ENCODE results near the gene CAMSAP2. TPM values are rescaled to one million over a fixed set of nuclear protein-coding genes. Genes with fewer than 3 reads are reported as not detected.

Gene CAMSAP2
- total and polyA plus RNA-seq, 2 of the 8 experiments (the other 6 are each of a cell fraction or from before 2014, with no cell fraction given): 4.2 to 27.6 TPM

DNA sequence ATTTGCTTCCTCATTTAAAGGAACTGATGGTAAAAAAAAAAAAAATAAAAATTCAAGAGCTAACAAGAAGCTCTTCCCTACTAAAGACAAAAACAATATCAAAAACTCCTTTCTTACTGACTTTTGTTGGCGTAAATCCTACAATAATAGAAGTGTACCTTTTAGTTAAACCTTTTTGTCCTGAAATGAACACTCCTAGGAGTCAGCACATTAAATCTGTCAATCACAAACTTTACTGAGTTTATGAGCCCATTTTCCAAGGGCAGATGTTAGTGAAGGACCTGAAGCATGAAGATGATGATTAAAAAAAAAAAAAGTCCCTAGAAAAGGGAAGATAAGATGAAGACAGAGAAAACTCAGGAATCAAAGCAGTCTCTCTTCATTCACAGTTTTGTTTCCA, 46.4 kb upstream of the CAMSAP2 start:
- Histone ChIP-seq H2BK120ac (replicated peaks; ENCODE audit: low read depth, low read length) (no peak overlapping the region), H3K36me3 (ENCODE audit: control insufficient read depth in 2 of 4, insufficient read depth in 4 of 4, low read length in 3 of 4) (no peaks in the 10 kb centered on the region), H3K18ac (ENCODE audit: extremely low read depth, low read length) (no peak overlapping the region), H2BK20ac (ENCODE audit: low read length) (no peak overlapping the region), H2BK15ac (ENCODE audit: low read length) (no peak overlapping the region), H4K20me1 (replicated peaks in 1 of 2; ENCODE audit: control insufficient read depth in 1 of 2, insufficient read depth in 2 of 2, low read length in 2 of 2) (no peaks in the 10 kb centered on the region), H3K9ac (replicated peaks in 1 of 4; ENCODE audit: extremely low read depth in 1 of 4, low read depth in 3 of 4, low read length in 3 of 4) (no peak overlapping the region), H3K23ac (ENCODE audit: insufficient read length) (no peak overlapping the region), H3K79me1 (ENCODE audit: low read depth, low read length) (no peaks in the 10 kb centered on the region), H3K4me1 (replicated peaks in 1 of 4; ENCODE audit: control insufficient read depth in 3 of 4, insufficient read depth in 4 of 4, low read length in 3 of 4) (peaks cover 0 to 3% (median 0%) of the 10 kb centered on the region in 4 experiments; a peak in 2 of 7 replicates), H3K23me2 (ENCODE audit: low read depth, low read length) (no peaks in the 10 kb centered on the region), H2AFZ (ENCODE audit: low read length) (no peak overlapping the region), H3K9me3 (ENCODE audit: insufficient read depth in 2 of 2, low read depth in 1 of 2, low read length in 1 of 2) (no peaks in the 10 kb centered on the region), H3K4ac (replicated peaks; ENCODE audit: insufficient read length, low read depth, low read length) (no peak overlapping the region), H4K91ac (replicated peaks; ENCODE audit: insufficient read length, low read length) (no peak overlapping the region), H2BK5ac (ENCODE audit: low read depth, low read length) (no peak overlapping the region), H3K4me3 (ENCODE audit: extremely low read depth in 1 of 4, insufficient read depth in 2 of 4, low read depth in 3 of 4, low read length in 4 of 4) (no peak overlapping the region), H4K8ac (ENCODE audit: extremely low read depth, insufficient read depth, low read length) (no peak overlapping the region), H3K56ac (replicated peaks; ENCODE audit: insufficient read length, low read depth, low read length) (no peak overlapping the region), H3K27ac (ENCODE audit: low read depth, low read length) (no peak overlapping the region), H2AK5ac (ENCODE audit: low read depth, low read length) (no peak overlapping the region), H3K79me2 (ENCODE audit: control insufficient read depth in 1 of 2, insufficient read depth in 2 of 2, low read length in 2 of 2) (no peaks in the 10 kb centered on the region), H3K14ac (ENCODE audit: insufficient read length) (no peak overlapping the region), H3K4me2 (ENCODE audit: insufficient read depth in 1 of 2, low read depth in 2 of 2, low read length in 2 of 2) (no peak overlapping the region), H3K27me3 (replicated peaks in 1 of 4; ENCODE audit: control insufficient read depth in 3 of 4, extremely low read depth in 1 of 4, insufficient read depth in 3 of 4, low read length in 3 of 4) (no peaks in the 10 kb centered on the region), H4K5ac (ENCODE audit: insufficient read length, low read depth, low read length) (no peak overlapping the region), H2BK12ac (ENCODE audit: low read depth, low read length) (no peak overlapping the region)
- FAIRE-seq (no peak), DNase-seq (ENCODE audit: low read depth in 1 of 2, low spot score in 2 of 2) (no peak)
- ChIA-PET POLR2A (ENCODE audit: partially characterized antibody) (no interaction called here), CTCF (ENCODE audit: partially characterized antibody) (interaction anchor here (1.5 kb wide), 1 partner anchor 199 kb away, joined by 3 read pairs; no protein-coding TSS in a partner anchor)
- TF ChIP-seq, protein P1, sequence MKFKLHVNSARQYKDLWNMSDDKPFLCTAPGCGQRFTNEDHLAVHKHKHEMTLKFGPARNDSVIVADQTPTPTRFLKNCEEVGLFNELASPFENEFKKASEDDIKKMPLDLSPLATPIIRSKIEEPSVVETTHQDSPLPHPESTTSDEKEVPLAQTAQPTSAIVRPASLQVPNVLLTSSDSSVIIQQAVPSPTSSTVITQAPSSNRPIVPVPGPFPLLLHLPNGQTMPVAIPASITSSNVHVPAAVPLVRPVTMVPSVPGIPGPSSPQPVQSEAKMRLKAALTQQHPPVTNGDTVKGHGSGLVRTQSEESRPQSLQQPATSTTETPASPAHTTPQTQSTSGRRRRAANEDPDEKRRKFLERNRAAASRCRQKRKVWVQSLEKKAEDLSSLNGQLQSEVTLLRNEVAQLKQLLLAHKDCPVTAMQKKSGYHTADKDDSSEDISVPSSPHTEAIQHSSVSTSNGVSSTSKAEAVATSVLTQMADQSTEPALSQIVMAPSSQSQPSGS (IDR thresholded peaks at IDR 0.05; ENCODE audit: low read length): no peak
- TF ChIP-seq, protein P2, sequence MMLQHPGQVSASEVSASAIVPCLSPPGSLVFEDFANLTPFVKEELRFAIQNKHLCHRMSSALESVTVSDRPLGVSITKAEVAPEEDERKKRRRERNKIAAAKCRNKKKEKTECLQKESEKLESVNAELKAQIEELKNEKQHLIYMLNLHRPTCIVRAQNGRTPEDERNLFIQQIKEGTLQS (IDR thresholded peaks at IDR 0.05; ENCODE audit: insufficient read depth, low read depth, low read length): no peak
- TF ChIP-seq SIN3A (conservative IDR thresholded peaks at IDR 0.05 in 1 of 2, IDR thresholded peaks at IDR 0.05 in 1 of 2; ENCODE audit: low read depth in 1 of 2, low read length in 2 of 2) (no peak), GABPA (IDR thresholded peaks at IDR 0.05; ENCODE audit: borderline replicate concordance, insufficient read depth, low read length) (no peak), TAF7 (optimal IDR thresholded peaks at IDR 0.05; ENCODE audit: borderline replicate concordance, low read depth, low read length) (no peak)
- WGBS, 2 experiments (ENCODE audit: extremely low coverage in 1 of 2, insufficient coverage in 1 of 2, insufficient read length in 1 of 2, insufficient replicate concordance in 2 of 2, low coverage in 1 of 2, low lambda C conversion rate in 2 of 2, missing lambda C conversion rate in 1 of 2): 84% methylated on average over 1 of the region's 1 CpG; no CpG with 5 or more reads in 1 of the 2 experiments
